DOHH2 (cell line): ENCODE measurements around the gene PORCN.

Experiments
- H3F3A ChIP-seq: fragments of 200-600 bp; sonication (generic), shearing (Covaris generic); 2 replicates; pipeline ENCODE4 v1.6.0; 2016; ENCODE audit warnings: antibody characterized with exemption, mild to moderate bottlenecking; ENCODE audit not compliant: control insufficient read depth, insufficient read depth
- H3K27ac ChIP-seq: fragments of 200-600 bp; sonication (generic); 2 replicates; pipeline ENCODE4 v1.5.1; 2014; ENCODE audit warnings: low read depth, mild to moderate bottlenecking, low read length, moderate library complexity
- H3K27me3 ChIP-seq: fragments of 200-600 bp; sonication (generic); 2 replicates; pipeline ENCODE4 v1.6.1; 2014; ENCODE audit warnings: mild to moderate bottlenecking, low read length, mixed read lengths; ENCODE audit not compliant: control insufficient read depth
- H3K36me3 ChIP-seq: fragments of 200-600 bp; sonication (generic); 2 replicates; pipeline ENCODE4 v1.6.1; 2014; ENCODE audit warnings: mild to moderate bottlenecking, low read length, moderate library complexity, mixed read lengths; ENCODE audit not compliant: control insufficient read depth
- H3K4me1 ChIP-seq: fragments of 200-600 bp; sonication (generic); 2 replicates; pipeline ENCODE4 v1.6.1; 2014; ENCODE audit warnings: mild to moderate bottlenecking, low read length, mixed read lengths; ENCODE audit not compliant: control insufficient read depth
- H3K4me2 ChIP-seq: fragments of 200-600 bp; sonication (generic); 2 replicates; pipeline ENCODE4 v1.6.0; 2014; ENCODE audit warnings: mild to moderate bottlenecking, low read length, moderate library complexity
- H3K4me3 ChIP-seq: fragments of 200-600 bp; sonication (generic); 2 replicates; pipeline ENCODE4 v1.5.1; 2014; ENCODE audit warnings: mild to moderate bottlenecking, low read length, mixed read lengths
- H3K79me2 ChIP-seq: fragments of 200-600 bp; sonication (generic); 2 replicates; pipeline ENCODE4 v1.6.1; 2014; ENCODE audit warnings: mild to moderate bottlenecking, low read length, mixed read lengths; ENCODE audit not compliant: control insufficient read depth
- H3K9me2 ChIP-seq: fragments of 200-600 bp; sonication (generic); replicated peaks from 2 replicates; pipeline ENCODE4 v1.6.1; 2014; ENCODE audit warnings: mild to moderate bottlenecking, low read length, mixed read lengths; ENCODE audit not compliant: control insufficient read depth
- H3K9me3 ChIP-seq: fragments of 200-600 bp; sonication (generic); 2 replicates; pipeline ENCODE4 v1.6.1; 2014; ENCODE audit warnings: antibody characterized with exemption, low read length, mixed read lengths; ENCODE audit not compliant: control insufficient read depth, insufficient read depth
- H4K20me1 ChIP-seq: fragments of 200-600 bp; sonication (generic); 2 replicates; pipeline ENCODE4 v1.6.0; 2014; ENCODE audit warnings: low read depth, mild to moderate bottlenecking, antibody characterized with exemption, low read length, moderate library complexity; ENCODE audit not compliant: control insufficient read depth, insufficient read depth
- CTCF ChIP-seq: fragments of 200-600 bp; sonication (generic); IDR thresholded peaks from one replicate; pipeline ENCODE4 v1.5.1; 2014; ENCODE audit warnings: antibody characterized with exemption, mild to moderate bottlenecking, low read depth, low read length; ENCODE audit not compliant: poor library complexity, severe bottlenecking
- EZH2phosphoT487 ChIP-seq: fragments of 200-600 bp; sonication (generic); IDR thresholded peaks from 2 replicates; pipeline ENCODE4 v1.6.1; 2017; ENCODE audit warnings: borderline replicate concordance, mild to moderate bottlenecking, antibody characterized with exemption, low read length, moderate library complexity, mixed read lengths

PORCN gene

GRCh38 chrX:48480583-48480982 is 28.2 kb upstream of the PORCN start:
- Histone ChIP-seq H3K79me2 (peaks cover 33% of the 10 kb centered on the region), H3K9me3 (no peaks in the 10 kb centered on the region), H3K4me1 (peaks cover 6% of the 10 kb centered on the region), H3K36me3 (peaks cover 36% of the 10 kb centered on the region), H3K4me3 (no peak overlapping the region), H3K27me3 (no peaks in the 10 kb centered on the region), H3K9me2 (no peaks in the 10 kb centered on the region), H3K27ac (no peak overlapping the region), H3K4me2 (no peak overlapping the region), H4K20me1 (0 out of 2 replicates have a peak, but pooled peaks cover 4% of the 10 kb centered on the region), H3F3A (no peaks in the 10 kb centered on the region)
- no peak for TF ChIP-seq CTCF
- TF ChIP-seq EZH2phosphoT487: no peak

GRCh38 chrX:48482526-48482925 is 26.3 kb upstream of the PORCN start:
- Histone ChIP-seq H3K4me1 (peaks cover 2% of the 10 kb centered on the region), H4K20me1 (no peaks in the 10 kb centered on the region), H3K79me2 (peaks cover 16% of the 10 kb centered on the region), H3F3A (no peaks in the 10 kb centered on the region), H3K4me2 (no peak overlapping the region), H3K36me3 (peaks cover 39% of the 10 kb centered on the region), H3K27ac (no peak overlapping the region), H3K9me2 (no peaks in the 10 kb centered on the region), H3K9me3 (no peaks in the 10 kb centered on the region), H3K4me3 (no peak overlapping the region), H3K27me3 (no peaks in the 10 kb centered on the region)
- TF ChIP-seq CTCF (no peak), EZH2phosphoT487 (no peak)

- no peak for TF ChIP-seq EZH2phosphoT487
- no peak for TF ChIP-seq CTCF
- H3F3A ChIP-seq: no peaks in the 10 kb centered on the region
- H3K4me2 ChIP-seq: no peak overlapping the region
These were observed 21.4 kb upstream of the PORCN start for GRCh38 chrX:48487362-48487798.

More at GRCh38 chrX:48487362-48487798, 21.4 kb upstream of the PORCN start:
- Histone ChIP-seq H3K36me3 (peaks cover 16% of the 10 kb centered on the region), H3K4me1 (no peaks in the 10 kb centered on the region), H3K27ac (no peak overlapping the region), H3K27me3 (no peaks in the 10 kb centered on the region), H3K4me3 (no peak overlapping the region), H3K9me2 (no peaks in the 10 kb centered on the region), H3K79me2 (no peaks in the 10 kb centered on the region), H4K20me1 (no peaks in the 10 kb centered on the region), H3K9me3 (no peaks in the 10 kb centered on the region)
